Natural killer cell treated with Interleukin-12 subunit alpha and Interleukin-12 subunit beta and Interleukin-15 and Interleukin-18, amount 100 ng/mL, for 72 hours (primary cell): Measurements from ENCODE around the gene CAST. TPM values are rescaled to one million over a fixed set of nuclear protein-coding genes. Genes with fewer than 3 reads are reported as not detected.
A peak's percentile ranks its signal among the peaks of the same experiment; 100 is the strongest.

ENCODE experiments used
- ATAC-seq, 2 donors: fragments of 150-1000 bp; cut with Tn5 transposase in 1 of 2; sonication (Bioruptor Pico), chemical (Tn5 transposase) in 1 of 2; 2 replicates each; pipeline ENCODE4 v1.10.0; 2021
- DNase-seq: peaks from one replicate; pipeline ENCODE4 v3.0.0; 2022; ENCODE audit warnings: low spot score
- H3K27ac Mint-ChIP-seq, 2 donors: 1 replicate in 1 of 2; 2 replicates in 1 of 2; pipeline ENCODE4 v1.8.0; 2022; ENCODE audit warnings: mixed read lengths in 2 of 2, mild to moderate bottlenecking in 1 of 2, moderate library complexity in 1 of 2
- H3K27me3 Mint-ChIP-seq, 2 donors: 1 replicate in 1 of 2; 2 replicates in 1 of 2; pipeline ENCODE4 v1.8.0; 2022; ENCODE audit warnings: mixed read lengths in 2 of 2
- H3K36me3 Mint-ChIP-seq: one replicate; pipeline ENCODE4 v1.8.0; 2022; ENCODE audit warnings: mixed read lengths
- H3K4me1 Mint-ChIP-seq, 2 donors: 1 replicate in 1 of 2; 2 replicates in 1 of 2; pipeline ENCODE4 v1.8.0; 2022; ENCODE audit warnings: low read depth in 2 of 2, mixed read lengths in 2 of 2, mild to moderate bottlenecking in 1 of 2
- H3K4me3 Mint-ChIP-seq: one replicate; pipeline ENCODE4 v1.8.0; 2022; ENCODE audit warnings: mixed read lengths
- H3K9me3 Mint-ChIP-seq: 2 replicates; pipeline ENCODE4 v1.8.0; 2022; ENCODE audit warnings: mixed read lengths
- total RNA-seq, 2 donors: library from RNA; stranded (reverse); gene quantifications; one replicate each; pipeline ENCODE4 v1.2.3, GENCODE V29; 2022

Gene CAST
- total RNA-seq, 2 donors from 2014 or later, result 86.3 to 101 TPM

DNA sequence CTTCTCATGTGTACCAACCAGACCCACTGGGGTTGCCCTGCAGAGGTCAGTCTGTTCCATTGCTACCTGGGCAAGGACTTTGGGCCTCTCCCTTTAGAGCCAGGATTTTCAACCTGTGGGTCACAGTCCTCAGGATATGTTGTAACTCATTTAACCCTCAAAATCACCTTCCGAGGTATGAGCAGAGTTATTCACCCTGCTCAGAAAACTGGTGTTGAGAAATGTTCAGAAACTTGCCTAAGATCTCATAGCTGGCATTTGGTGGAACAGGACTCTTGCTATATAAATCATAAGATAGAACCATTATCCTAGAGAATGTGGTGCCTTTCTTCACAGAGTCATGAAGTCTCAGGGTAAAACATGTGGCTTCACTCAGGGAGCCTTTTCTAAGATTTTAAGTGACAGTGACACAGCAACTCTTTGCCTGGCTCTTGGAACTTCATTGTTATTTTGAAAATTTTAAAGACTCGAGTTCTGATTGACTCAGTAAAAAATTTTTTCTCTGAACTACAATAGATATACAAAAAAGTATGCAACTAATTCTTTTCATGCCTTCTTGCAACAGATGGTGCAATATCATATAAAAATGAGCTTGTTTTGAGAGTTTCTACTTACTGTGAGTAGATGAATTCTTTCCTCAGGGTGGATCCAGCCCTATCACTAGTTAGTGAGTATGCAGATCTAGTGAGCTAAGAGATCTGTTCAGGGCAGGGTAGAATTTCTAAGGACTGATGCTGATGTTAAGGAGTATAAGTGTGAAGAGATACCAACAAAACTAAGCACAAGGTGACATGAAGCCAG lies 29.5 kb downstream of the CAST start:
- no peak overlapping the region for H3K27ac Mint-ChIP-seq
- H3K4me1 Mint-ChIP-seq, result peaks cover 17 to 22% of the 10 kb centered on the region in 2 donors
- no peaks in the 10 kb centered on the region for H3K9me3 Mint-ChIP-seq
- H3K4me3 Mint-ChIP-seq, result no peak overlapping the region
- DNase-seq (no peak), ATAC-seq (no peak)
- no peaks in the 10 kb centered on the region for H3K27me3 Mint-ChIP-seq
- no peaks in the 10 kb centered on the region for H3K36me3 Mint-ChIP-seq

GRCh38 chr5:96692441-96692840 lies 30.3 kb downstream of the CAST start:
- H3K27ac Mint-ChIP-seq, result no peak overlapping the region
- peak in 1 of 2 donors; percentile 66 for ATAC-seq
- H3K9me3 Mint-ChIP-seq, result no peaks in the 10 kb centered on the region
- H3K27me3 Mint-ChIP-seq, result no peaks in the 10 kb centered on the region
- H3K4me1 Mint-ChIP-seq, result peaks cover 13 to 15% of the 10 kb centered on the region in 2 donors
- H3K36me3 Mint-ChIP-seq, result no peaks in the 10 kb centered on the region
- no peak for DNase-seq
- no peak overlapping the region for H3K4me3 Mint-ChIP-seq

GRCh38 chr5:96699186-96699820 lies 37.1 kb downstream of the CAST start:
- no peaks in the 10 kb centered on the region for H3K9me3 Mint-ChIP-seq
- H3K4me3 Mint-ChIP-seq, result no peak overlapping the region
- H3K36me3 Mint-ChIP-seq, result no peaks in the 10 kb centered on the region
- H3K4me1 Mint-ChIP-seq, result peaks cover 20 to 24% of the 10 kb centered on the region in 2 donors
- H3K27ac Mint-ChIP-seq, result peak overlapping the region in 1 of 2 donors; percentile 28
- DNase-seq (no peak), ATAC-seq (no peak)
- H3K27me3 Mint-ChIP-seq, result no peaks in the 10 kb centered on the region

GRCh38 chr5:96702503-96703383 lies 40.6 kb downstream of the CAST start:
- Mint-ChIP-seq H3K4me1 (peaks cover 34 to 36% of the 10 kb centered on the region in 2 donors), H3K27me3 (no peaks in the 10 kb centered on the region), H3K36me3 (no peaks in the 10 kb centered on the region), H3K4me3 (peak overlapping the region; percentile 97), H3K9me3 (no peaks in the 10 kb centered on the region), H3K27ac (peak overlapping the region; percentile 79 to 82)
- peak; percentile 90 to 93 for ATAC-seq
- DNase-seq, result peak; percentile 87

GRCh38 chr5:96703384-96703920 lies 41.3 kb downstream of the CAST start:
- H3K27me3 Mint-ChIP-seq, result no peaks in the 10 kb centered on the region
- H3K27ac Mint-ChIP-seq, result peak overlapping the region; percentile 79 to 82
- H3K36me3 Mint-ChIP-seq, result no peaks in the 10 kb centered on the region
- no peak for DNase-seq
- H3K4me1 Mint-ChIP-seq, result peaks cover 35 to 36% of the 10 kb centered on the region in 2 donors
- H3K9me3 Mint-ChIP-seq, result no peaks in the 10 kb centered on the region
- ATAC-seq, result no peak
- peak overlapping the region; percentile 97 for H3K4me3 Mint-ChIP-seq

- ATAC-seq (no peak), DNase-seq (no peak)
- H3K27me3 Mint-ChIP-seq, result no peaks in the 10 kb centered on the region
- no peaks in the 10 kb centered on the region for H3K36me3 Mint-ChIP-seq
- peaks cover 36 to 39% of the 10 kb centered on the region in 2 donors for H3K4me1 Mint-ChIP-seq
- H3K4me3 Mint-ChIP-seq, result peak overlapping the region; percentile 97
- H3K9me3 Mint-ChIP-seq, result no peaks in the 10 kb centered on the region
- peak overlapping the region; percentile 79 to 82 for H3K27ac Mint-ChIP-seq
Observed at GRCh38 chr5:96703995-96704394, 41.8 kb downstream of the CAST start.

DNA sequence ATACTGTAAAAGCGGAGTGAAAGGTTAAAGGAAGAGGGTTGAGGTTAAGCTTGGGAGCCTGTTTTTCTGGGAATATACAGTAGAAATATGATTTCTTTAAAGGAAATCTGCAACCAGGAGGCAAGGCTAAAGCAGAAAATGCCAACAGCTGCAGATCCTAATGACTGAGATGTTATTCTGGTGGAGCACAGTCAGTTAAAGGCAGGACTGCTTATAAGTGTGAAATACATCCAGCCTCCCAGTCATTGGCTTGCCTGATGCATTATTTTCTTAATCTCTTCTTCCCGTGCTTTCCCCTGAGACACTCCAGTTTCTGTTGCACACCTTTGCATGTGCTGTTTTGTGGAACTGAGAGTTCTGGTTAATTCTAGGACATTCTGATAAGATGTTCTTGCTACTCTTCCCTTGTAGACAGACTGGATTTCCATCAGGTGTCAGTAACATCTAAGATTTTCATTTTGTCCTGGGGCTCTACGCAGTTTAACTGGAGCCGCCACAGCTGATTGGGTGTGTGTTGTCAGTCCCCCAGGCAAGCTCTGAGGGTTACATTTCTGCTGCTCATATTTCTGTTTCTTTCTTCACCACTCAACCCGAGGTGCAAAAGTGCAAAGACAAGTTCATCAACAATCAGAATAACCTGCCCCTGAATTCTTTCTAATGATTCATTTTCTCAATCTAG lies 44.4 kb downstream of the CAST start:
- no peak for DNase-seq
- ATAC-seq, result no peak
- H3K36me3 Mint-ChIP-seq, result no peaks in the 10 kb centered on the region
- peak overlapping the region in 1 of 2 donors; percentile 24 for H3K27ac Mint-ChIP-seq
- no peaks in the 10 kb centered on the region for H3K27me3 Mint-ChIP-seq
- no peaks in the 10 kb centered on the region for H3K9me3 Mint-ChIP-seq
- peaks cover 37 to 44% of the 10 kb centered on the region in 2 donors for H3K4me1 Mint-ChIP-seq
- H3K4me3 Mint-ChIP-seq, result no peak overlapping the region

- DNase-seq (no peak), ATAC-seq (no peak)
- Mint-ChIP-seq H3K27ac (peak overlapping the region in 1 of 2 donors; percentile 62), H3K36me3 (no peaks in the 10 kb centered on the region), H3K4me3 (no peak overlapping the region), H3K4me1 (peaks cover 33 to 43% of the 10 kb centered on the region in 2 donors), H3K27me3 (no peaks in the 10 kb centered on the region), H3K9me3 (no peaks in the 10 kb centered on the region)
Observed at GRCh38 chr5:96708600-96708999, 46.4 kb downstream of the CAST start.

DNA sequence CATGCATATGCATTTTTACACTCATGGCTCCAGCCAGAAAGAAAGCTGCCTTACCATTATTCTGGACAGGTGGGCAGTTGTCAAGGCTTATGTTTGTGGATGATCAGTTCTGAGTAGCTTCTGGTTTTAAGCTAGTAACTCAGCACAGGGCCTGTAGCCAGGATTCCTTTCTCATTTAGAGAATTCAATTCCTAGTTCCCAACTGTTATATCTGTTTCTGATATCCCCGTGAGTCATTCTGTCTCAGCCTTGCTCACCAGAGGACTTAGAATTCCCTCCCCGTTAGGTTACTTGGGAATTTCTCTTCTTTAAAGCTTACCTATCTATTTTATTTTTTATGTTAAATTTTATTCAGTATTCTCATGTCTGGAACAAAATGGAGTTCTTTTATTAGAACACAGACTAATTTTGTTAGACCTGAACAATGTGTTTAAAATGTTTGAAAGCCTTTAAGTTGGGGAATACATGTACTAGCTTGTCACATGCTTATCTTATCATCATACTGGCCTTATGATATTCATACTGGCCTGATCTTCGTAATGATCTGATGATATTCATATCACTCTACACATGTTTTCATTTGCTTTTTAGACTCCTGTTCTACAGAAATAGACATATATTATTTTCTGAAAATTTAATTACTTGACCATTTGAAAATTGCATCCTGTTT lies 47.1 kb downstream of the CAST start:
- ATAC-seq, result no peak
- DNase-seq, result no peak
- H3K27me3 Mint-ChIP-seq, result no peaks in the 10 kb centered on the region
- H3K36me3 Mint-ChIP-seq, result no peaks in the 10 kb centered on the region
- H3K4me3 Mint-ChIP-seq, result no peak overlapping the region
- no peaks in the 10 kb centered on the region for H3K9me3 Mint-ChIP-seq
- H3K4me1 Mint-ChIP-seq, result peaks cover 27 to 38% of the 10 kb centered on the region in 2 donors
- peak overlapping the region in 1 of 2 donors; percentile 62 for H3K27ac Mint-ChIP-seq

GRCh38 chr5:96712100-96712746 lies 50.0 kb downstream of the CAST start:
- Mint-ChIP-seq H3K27me3 (no peaks in the 10 kb centered on the region), H3K36me3 (no peaks in the 10 kb centered on the region), H3K9me3 (no peaks in the 10 kb centered on the region), H3K4me1 (peaks cover 32 to 51% of the 10 kb centered on the region in 2 donors), H3K4me3 (no peak overlapping the region), H3K27ac (peak overlapping the region; percentile 27 to 46)
- no peak for ATAC-seq
- DNase-seq, result no peak

DNA sequence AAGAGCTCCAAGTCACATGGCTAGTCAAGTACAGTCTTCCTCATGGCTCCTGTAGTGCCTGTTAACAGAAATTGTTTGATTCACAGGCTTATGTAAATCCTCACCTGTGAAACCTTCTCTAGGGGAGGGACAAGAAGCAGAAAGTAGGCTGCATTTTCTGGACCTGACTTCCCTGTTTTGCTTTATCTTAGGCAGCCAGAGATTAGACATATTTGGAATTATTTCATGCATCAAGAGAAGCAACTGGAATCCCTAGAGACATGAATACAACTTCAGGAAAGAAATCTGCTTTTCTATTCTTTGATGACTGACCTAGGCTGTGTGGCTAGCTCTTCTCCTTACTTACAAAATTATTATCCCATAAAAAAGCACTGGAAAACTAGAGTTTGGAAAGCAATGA lies 52.3 kb downstream of the CAST start:
- Mint-ChIP-seq H3K27me3 (no peaks in the 10 kb centered on the region), H3K4me1 (peaks cover 40 to 64% of the 10 kb centered on the region in 2 donors), H3K36me3 (no peaks in the 10 kb centered on the region), H3K27ac (peak overlapping the region; percentile 76 to 80), H3K4me3 (peak overlapping the region; percentile 36), H3K9me3 (no peaks in the 10 kb centered on the region)
- ATAC-seq (no peak), DNase-seq (no peak)

GRCh38 chr5:96714951-96715451 lies 52.8 kb downstream of the CAST start:
- H3K9me3 Mint-ChIP-seq, result no peaks in the 10 kb centered on the region
- DNase-seq (no peak), ATAC-seq (peak; percentile 77 to 85)
- peak overlapping the region; percentile 76 to 80 for H3K27ac Mint-ChIP-seq
- H3K4me3 Mint-ChIP-seq, result peak overlapping the region; percentile 36
- no peaks in the 10 kb centered on the region for H3K27me3 Mint-ChIP-seq
- H3K4me1 Mint-ChIP-seq, result peaks cover 40 to 62% of the 10 kb centered on the region in 2 donors
- no peaks in the 10 kb centered on the region for H3K36me3 Mint-ChIP-seq
